ENCODE results near the gene PEBP1. TPM values are rescaled to one million over a fixed set of nuclear protein-coding genes. Genes with fewer than 3 reads are reported as not detected.
A peak's percentile ranks its signal among the peaks of the same experiment; 100 is the strongest.

Gene PEBP1
- polyA plus RNA-seq, 1 donor from 2014 or later: 702 TPM

- no peak overlapping the region for H2AFZ ChIP-seq (ENCODE audit: low read depth, low read length)
- H3K79me2 ChIP-seq (replicated peaks; ENCODE audit: insufficient read depth, low read length): no peaks in the 10 kb centered on the region
- peaks cover 18% of the 10 kb centered on the region for H3K27me3 ChIP-seq (ENCODE audit: insufficient read depth, low read depth, low read length)
- H3K4me2 ChIP-seq (ENCODE audit: low read length): no peak overlapping the region
- H3K27ac ChIP-seq (ENCODE audit: low read length): no peak overlapping the region
- H3F3A ChIP-seq (ENCODE audit: insufficient read depth, low read length, poor library complexity, severe bottlenecking): no peaks in the 10 kb centered on the region
- no peaks in the 10 kb centered on the region for H4K20me1 ChIP-seq (ENCODE audit: insufficient read depth)
- no peaks in the 10 kb centered on the region for H3K36me3 ChIP-seq (ENCODE audit: insufficient read depth, low read length)
- H3K4me3 ChIP-seq (ENCODE audit: low read length): no peak overlapping the region
- H3K9me2 ChIP-seq (ENCODE audit: insufficient read depth, low read length): no peaks in the 10 kb centered on the region
- H3K9me3 ChIP-seq (ENCODE audit: low read length): no peaks in the 10 kb centered on the region
- H3K9ac ChIP-seq (ENCODE audit: low read length): no peak overlapping the region
- TF ChIP-seq EP300 (conservative IDR thresholded peaks at IDR 0.05; ENCODE audit: poor library complexity, severe bottlenecking) (no peak), EZH2 (IDR thresholded peaks at IDR 0.05; ENCODE audit: borderline replicate concordance, insufficient read depth, low read length, poor library complexity, severe bottlenecking) (no peak), MXI1 (conservative IDR thresholded peaks at IDR 0.05; ENCODE audit: poor library complexity, severe bottlenecking) (no peak), SMC3 (conservative IDR thresholded peaks at IDR 0.05; ENCODE audit: poor library complexity) (no peak), CTCF (IDR thresholded peaks at IDR 0.05; ENCODE audit: poor library complexity, severe bottlenecking) (no peak), RAD21 (conservative IDR thresholded peaks at IDR 0.05) (no peak), POLR2AphosphoS5 (IDR thresholded peaks at IDR 0.05) (no peak)
These were observed 33.9 kb upstream of the PEBP1 start for GRCh38 chr12:118102070-118102469.

GRCh38 chr12:118102609-118103008 lies 33.3 kb upstream of the PEBP1 start:
- Histone ChIP-seq H3K79me2 (replicated peaks; ENCODE audit: insufficient read depth, low read length) (no peaks in the 10 kb centered on the region), H3K4me3 (ENCODE audit: low read length) (peak overlapping the region; percentile 89), H3K27me3 (ENCODE audit: insufficient read depth, low read depth, low read length) (peaks cover 18% of the 10 kb centered on the region), H3K9ac (ENCODE audit: low read length) (no peak overlapping the region), H3K36me3 (ENCODE audit: insufficient read depth, low read length) (no peaks in the 10 kb centered on the region), H4K20me1 (ENCODE audit: insufficient read depth) (no peaks in the 10 kb centered on the region), H3F3A (ENCODE audit: insufficient read depth, low read length, poor library complexity, severe bottlenecking) (no peaks in the 10 kb centered on the region), H3K9me3 (ENCODE audit: low read length) (no peaks in the 10 kb centered on the region), H2AFZ (ENCODE audit: low read depth, low read length) (no peak overlapping the region), H3K27ac (ENCODE audit: low read length) (no peak overlapping the region), H3K9me2 (ENCODE audit: insufficient read depth, low read length) (no peaks in the 10 kb centered on the region), H3K4me2 (ENCODE audit: low read length) (no peak overlapping the region)
- TF ChIP-seq EP300 (conservative IDR thresholded peaks at IDR 0.05; ENCODE audit: poor library complexity, severe bottlenecking): no peak
- no peak for TF ChIP-seq EZH2 (IDR thresholded peaks at IDR 0.05; ENCODE audit: borderline replicate concordance, insufficient read depth, low read length, poor library complexity, severe bottlenecking)
- no peak for TF ChIP-seq MXI1 (conservative IDR thresholded peaks at IDR 0.05; ENCODE audit: poor library complexity, severe bottlenecking)
- no peak for TF ChIP-seq CTCF (IDR thresholded peaks at IDR 0.05; ENCODE audit: poor library complexity, severe bottlenecking)
- no peak for TF ChIP-seq RAD21 (conservative IDR thresholded peaks at IDR 0.05)
- no peak for TF ChIP-seq SMC3 (conservative IDR thresholded peaks at IDR 0.05; ENCODE audit: poor library complexity)
- TF ChIP-seq TAF1 (IDR thresholded peaks at IDR 0.05; ENCODE audit: low read depth): no peak
- TF ChIP-seq REST (IDR thresholded peaks at IDR 0.05; ENCODE audit: borderline replicate concordance): no peak
- TF ChIP-seq POLR2AphosphoS5 (IDR thresholded peaks at IDR 0.05): no peak
